GM21515 (cell line): ENCODE results near the gene IFT57.
"Not testable (repeated sequence)": the region's sequence is repeated elsewhere in the genome, so short reads cannot be mapped to it uniquely, and the experiment has no call there.

ENCODE experiments used
- ATAC-seq: cut with Tn5 transposase; IDR thresholded peaks from one replicate; pipeline ENCODE4 v1.9.1; 2021; ENCODE audit not compliant: unreplicated experiment

The IFT57 gene

GRCh38 chr3:108221911-108222852 lies at the start of gene IFT57:
Gene IFT57, minus strand, starts transcription at chr3:108222424. Its CDS starts 102 bp downstream, at chr3:108222322.
- ATAC-seq = peak; percentile 96

- no peak for ATAC-seq
Observed at GRCh38 chr3:108271626-108272025, 49.4 kb upstream of the IFT57 start.

- ATAC-seq = not testable (repeated sequence)
Observed at GRCh38 chr3:108268235-108268634, 46.0 kb upstream of the IFT57 start.

- ATAC-seq = not testable (repeated sequence)
Observed at GRCh38 chr3:108264534-108265298, 42.5 kb upstream of the IFT57 start.

GRCh38 chr3:108255131-108255530 lies 32.9 kb upstream of the IFT57 start:
- no peak for ATAC-seq

- ATAC-seq = no peak
Observed at GRCh38 chr3:108251844-108252243, 29.6 kb upstream of the IFT57 start.

GRCh38 chr3:108251265-108251664 lies 29.0 kb upstream of the IFT57 start:
- no peak for ATAC-seq

- ATAC-seq = no peak
Observed at GRCh38 chr3:108250626-108251025, 28.4 kb upstream of the IFT57 start.

- no peak for ATAC-seq
Observed at GRCh38 chr3:108243243-108243642, 21.0 kb upstream of the IFT57 start.

GRCh38 chr3:108242776-108243175 lies 20.6 kb upstream of the IFT57 start:
- no peak for ATAC-seq

- ATAC-seq = no peak
Observed at GRCh38 chr3:108241721-108242120, 19.5 kb upstream of the IFT57 start.

- no peak for ATAC-seq
Observed at GRCh38 chr3:108241146-108241545, 18.9 kb upstream of the IFT57 start.

GRCh38 chr3:108239082-108239481 lies 16.9 kb upstream of the IFT57 start:
- ATAC-seq = no peak

GRCh38 chr3:108235290-108235689 lies 13.1 kb upstream of the IFT57 start:
- no peak for ATAC-seq

- no peak for ATAC-seq
Observed at GRCh38 chr3:108234387-108234957, 12.2 kb upstream of the IFT57 start.

- ATAC-seq = no peak
Observed at GRCh38 chr3:108228286-108228685, 6.1 kb upstream of the IFT57 start.

GRCh38 chr3:108227131-108227530 lies 4.9 kb upstream of the IFT57 start:
- ATAC-seq = no peak

- ATAC-seq = no peak
Observed at GRCh38 chr3:108225221-108225620, 3.0 kb upstream of the IFT57 start.

GRCh38 chr3:108223928-108224327 lies 1.7 kb upstream of the IFT57 start:
- ATAC-seq = no peak

- no peak for ATAC-seq
Observed at GRCh38 chr3:108222853-108223565, 785 bp upstream of the IFT57 start.

- ATAC-seq = no peak
Observed at GRCh38 chr3:108221393-108221792, 831 bp downstream of the IFT57 start.
